Measurements from ENCODE around the gene HTR3B.

- TF ChIP-seq CTCF (IDR thresholded peaks at IDR 0.05) (no peak), POLR2A (IDR thresholded peaks at IDR 0.05) (no peak)
Observed at GRCh38 chr11:113951537-113951936, 46.9 kb downstream of the HTR3B start.

Data from thyroid gland (tissue), 4 donors.